ENCODE data around the gene RGS19.

DNA sequence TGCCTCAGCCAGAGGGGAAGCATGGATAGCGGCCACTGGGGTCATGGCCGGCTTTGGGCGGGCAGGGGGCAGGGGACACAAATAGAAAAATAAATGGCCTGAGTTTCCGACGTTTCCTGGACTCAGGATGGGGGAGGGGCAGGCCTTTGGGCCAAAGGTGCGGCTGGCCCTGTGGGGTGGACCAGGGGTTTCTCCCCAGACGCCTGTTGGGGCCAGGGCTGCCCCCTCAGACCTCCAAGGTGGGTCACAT is 22.8 kb downstream of the RGS19 start:
- TF ChIP-seq, protein P1, sequence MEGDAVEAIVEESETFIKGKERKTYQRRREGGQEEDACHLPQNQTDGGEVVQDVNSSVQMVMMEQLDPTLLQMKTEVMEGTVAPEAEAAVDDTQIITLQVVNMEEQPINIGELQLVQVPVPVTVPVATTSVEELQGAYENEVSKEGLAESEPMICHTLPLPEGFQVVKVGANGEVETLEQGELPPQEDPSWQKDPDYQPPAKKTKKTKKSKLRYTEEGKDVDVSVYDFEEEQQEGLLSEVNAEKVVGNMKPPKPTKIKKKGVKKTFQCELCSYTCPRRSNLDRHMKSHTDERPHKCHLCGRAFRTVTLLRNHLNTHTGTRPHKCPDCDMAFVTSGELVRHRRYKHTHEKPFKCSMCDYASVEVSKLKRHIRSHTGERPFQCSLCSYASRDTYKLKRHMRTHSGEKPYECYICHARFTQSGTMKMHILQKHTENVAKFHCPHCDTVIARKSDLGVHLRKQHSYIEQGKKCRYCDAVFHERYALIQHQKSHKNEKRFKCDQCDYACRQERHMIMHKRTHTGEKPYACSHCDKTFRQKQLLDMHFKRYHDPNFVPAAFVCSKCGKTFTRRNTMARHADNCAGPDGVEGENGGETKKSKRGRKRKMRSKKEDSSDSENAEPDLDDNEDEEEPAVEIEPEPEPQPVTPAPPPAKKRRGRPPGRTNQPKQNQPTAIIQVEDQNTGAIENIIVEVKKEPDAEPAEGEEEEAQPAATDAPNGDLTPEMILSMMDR (IDR thresholded peaks at IDR 0.05) = no peak
- TF ChIP-seq POLR2A (IDR thresholded peaks at IDR 0.05) (no peak), POLR2AphosphoS5 (IDR thresholded peaks at IDR 0.05) (no peak)
